ENCODE data around the gene VAV3. TPM values are rescaled to one million over a fixed set of nuclear protein-coding genes. Genes with fewer than 3 reads are reported as not detected.
"Not testable (repeated sequence)": the region's sequence is repeated elsewhere in the genome, so short reads cannot be mapped to it uniquely, and the experiment has no call there.

Gene VAV3
- total RNA-seq, 1 experiment from 2014 or later = 10.0 TPM

DNA sequence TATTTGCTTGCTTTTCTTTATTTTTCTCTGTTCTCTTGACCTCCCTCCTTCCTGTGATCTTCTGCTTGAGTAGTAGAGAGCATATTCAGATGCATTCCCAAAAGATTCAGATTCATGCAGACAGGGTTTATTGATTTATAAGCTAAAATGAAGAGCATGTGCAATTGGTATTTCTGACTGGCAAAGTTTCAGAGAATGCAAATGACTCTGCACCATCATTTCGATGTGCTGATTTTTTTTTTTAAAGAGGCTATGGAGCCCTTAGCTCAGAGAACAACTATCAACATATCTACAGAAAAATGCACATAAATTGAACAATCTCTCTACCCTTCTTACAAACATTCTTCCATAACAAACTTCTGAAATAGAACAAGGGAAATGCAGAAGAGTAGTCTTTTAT is 312.0 kb downstream of the VAV3 start:
- no peak for DNase-seq (ENCODE audit: low spot score)
- no peaks in the 10 kb centered on the region for H3K9me3 Mint-ChIP-seq
- peaks cover 12% of the 10 kb centered on the region for H3K4me1 Mint-ChIP-seq
- TF ChIP-seq, protein P1, sequence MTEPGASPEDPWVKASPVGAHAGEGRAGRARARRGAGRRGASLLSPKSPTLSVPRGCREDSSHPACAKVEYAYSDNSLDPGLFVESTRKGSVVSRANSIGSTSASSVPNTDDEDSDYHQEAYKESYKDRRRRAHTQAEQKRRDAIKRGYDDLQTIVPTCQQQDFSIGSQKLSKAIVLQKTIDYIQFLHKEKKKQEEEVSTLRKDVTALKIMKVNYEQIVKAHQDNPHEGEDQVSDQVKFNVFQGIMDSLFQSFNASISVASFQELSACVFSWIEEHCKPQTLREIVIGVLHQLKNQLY (CRISPR knock-in tag; IDR thresholded peaks at IDR 0.05) = no peak
- TF ChIP-seq JUN (CRISPR knock-in tag; IDR thresholded peaks at IDR 0.05) (no peak), NR3C1 (CRISPR knock-in tag; conservative IDR thresholded peaks at IDR 0.05; ENCODE audit: low read depth) (no peak)
- TF ChIP-seq, protein P2, sequence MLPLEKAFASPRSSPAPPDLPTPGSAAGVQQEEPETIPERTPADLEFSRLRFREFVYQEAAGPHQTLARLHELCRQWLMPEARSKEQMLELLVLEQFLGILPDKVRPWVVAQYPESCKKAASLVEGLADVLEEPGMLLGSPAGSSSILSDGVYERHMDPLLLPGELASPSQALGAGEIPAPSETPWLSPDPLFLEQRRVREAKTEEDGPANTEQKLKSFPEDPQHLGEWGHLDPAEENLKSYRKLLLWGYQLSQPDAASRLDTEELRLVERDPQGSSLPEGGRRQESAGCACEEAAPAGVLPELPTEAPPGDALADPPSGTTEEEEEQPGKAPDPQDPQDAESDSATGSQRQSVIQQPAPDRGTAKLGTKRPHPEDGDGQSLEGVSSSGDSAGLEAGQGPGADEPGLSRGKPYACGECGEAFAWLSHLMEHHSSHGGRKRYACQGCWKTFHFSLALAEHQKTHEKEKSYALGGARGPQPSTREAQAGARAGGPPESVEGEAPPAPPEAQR (CRISPR knock-in tag; IDR thresholded peaks at IDR 0.05) = no peak
- TF ChIP-seq, protein P3, sequence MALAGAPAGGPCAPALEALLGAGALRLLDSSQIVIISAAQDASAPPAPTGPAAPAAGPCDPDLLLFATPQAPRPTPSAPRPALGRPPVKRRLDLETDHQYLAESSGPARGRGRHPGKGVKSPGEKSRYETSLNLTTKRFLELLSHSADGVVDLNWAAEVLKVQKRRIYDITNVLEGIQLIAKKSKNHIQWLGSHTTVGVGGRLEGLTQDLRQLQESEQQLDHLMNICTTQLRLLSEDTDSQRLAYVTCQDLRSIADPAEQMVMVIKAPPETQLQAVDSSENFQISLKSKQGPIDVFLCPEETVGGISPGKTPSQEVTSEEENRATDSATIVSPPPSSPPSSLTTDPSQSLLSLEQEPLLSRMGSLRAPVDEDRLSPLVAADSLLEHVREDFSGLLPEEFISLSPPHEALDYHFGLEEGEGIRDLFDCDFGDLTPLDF (CRISPR knock-in tag; IDR thresholded peaks at IDR 0.05) = no peak
- no peaks in the 10 kb centered on the region for H3K36me3 Mint-ChIP-seq
- ChIA-PET CTCF (no interaction called here), POLR2A (no interaction called here)
- H3K27me3 Mint-ChIP-seq (ENCODE audit: low read depth) = no peaks in the 10 kb centered on the region
- no peak for ATAC-seq
- H3K27ac Mint-ChIP-seq = no peak overlapping the region
- H3K4me3 Mint-ChIP-seq = no peak overlapping the region

DNA sequence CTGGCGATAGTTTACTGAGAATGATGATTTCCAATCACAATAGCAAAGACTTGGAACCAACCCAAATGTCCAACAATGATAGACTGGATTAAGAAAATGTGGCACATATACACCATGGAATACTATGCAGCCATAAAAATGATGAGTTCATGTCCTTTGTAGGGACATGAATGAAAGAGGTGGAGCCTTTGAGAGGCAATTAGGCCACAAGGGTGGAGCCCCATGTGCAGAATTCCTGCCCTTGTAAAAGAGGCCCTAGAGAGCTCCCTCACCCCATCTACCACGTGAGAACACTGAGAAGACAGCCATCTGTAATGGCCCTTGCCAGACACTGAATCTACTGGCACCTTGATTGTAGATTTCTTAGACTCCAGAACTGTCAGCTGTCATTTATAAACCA is 314.2 kb downstream of the VAV3 start:
- H3K4me3 Mint-ChIP-seq, CTCF ChIA-PET, H3K36me3 Mint-ChIP-seq: not testable (repeated sequence)

DNA sequence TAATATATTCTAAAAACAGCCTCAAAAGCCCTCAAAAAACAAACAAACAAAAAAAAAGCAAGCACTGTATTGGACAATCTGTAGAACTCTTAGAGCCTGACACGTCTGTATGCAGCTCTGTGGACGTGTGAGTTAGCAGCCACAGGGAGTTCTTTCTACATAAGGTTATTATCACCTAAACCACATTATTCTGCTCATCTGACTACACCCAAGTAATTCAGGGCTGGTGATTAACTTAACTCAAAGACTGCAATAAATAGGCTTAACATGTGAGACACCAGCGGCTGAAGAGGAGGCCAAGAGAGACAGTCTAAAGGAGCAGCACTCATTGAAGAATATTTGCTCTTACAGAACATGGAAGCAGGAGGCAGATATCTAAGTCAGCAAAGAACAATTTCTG is 316.0 kb downstream of the VAV3 start:
- DNase-seq (ENCODE audit: low spot score) = no peak
- CTCF ChIA-PET = no interaction called here
- Mint-ChIP-seq H3K4me1 (peaks cover 12% of the 10 kb centered on the region), H3K9me3 (no peaks in the 10 kb centered on the region), H3K27ac (no peak overlapping the region), H3K27me3 (ENCODE audit: low read depth) (no peaks in the 10 kb centered on the region), H3K4me3 (no peak overlapping the region), H3K36me3 (no peaks in the 10 kb centered on the region)
- TF ChIP-seq, protein P4, sequence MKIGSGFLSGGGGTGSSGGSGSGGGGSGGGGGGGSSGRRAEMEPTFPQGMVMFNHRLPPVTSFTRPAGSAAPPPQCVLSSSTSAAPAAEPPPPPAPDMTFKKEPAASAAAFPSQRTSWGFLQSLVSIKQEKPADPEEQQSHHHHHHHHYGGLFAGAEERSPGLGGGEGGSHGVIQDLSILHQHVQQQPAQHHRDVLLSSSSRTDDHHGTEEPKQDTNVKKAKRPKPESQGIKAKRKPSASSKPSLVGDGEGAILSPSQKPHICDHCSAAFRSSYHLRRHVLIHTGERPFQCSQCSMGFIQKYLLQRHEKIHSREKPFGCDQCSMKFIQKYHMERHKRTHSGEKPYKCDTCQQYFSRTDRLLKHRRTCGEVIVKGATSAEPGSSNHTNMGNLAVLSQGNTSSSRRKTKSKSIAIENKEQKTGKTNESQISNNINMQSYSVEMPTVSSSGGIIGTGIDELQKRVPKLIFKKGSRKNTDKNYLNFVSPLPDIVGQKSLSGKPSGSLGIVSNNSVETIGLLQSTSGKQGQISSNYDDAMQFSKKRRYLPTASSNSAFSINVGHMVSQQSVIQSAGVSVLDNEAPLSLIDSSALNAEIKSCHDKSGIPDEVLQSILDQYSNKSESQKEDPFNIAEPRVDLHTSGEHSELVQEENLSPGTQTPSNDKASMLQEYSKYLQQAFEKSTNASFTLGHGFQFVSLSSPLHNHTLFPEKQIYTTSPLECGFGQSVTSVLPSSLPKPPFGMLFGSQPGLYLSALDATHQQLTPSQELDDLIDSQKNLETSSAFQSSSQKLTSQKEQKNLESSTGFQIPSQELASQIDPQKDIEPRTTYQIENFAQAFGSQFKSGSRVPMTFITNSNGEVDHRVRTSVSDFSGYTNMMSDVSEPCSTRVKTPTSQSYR (CRISPR knock-in tag; IDR thresholded peaks at IDR 0.05) = no peak
- ATAC-seq = no peak
- POLR2A ChIA-PET = no interaction called here

More for the DNA sequence above, 314.2 kb downstream of the VAV3 start:
- DNase-seq (ENCODE audit: low spot score); H3K27ac Mint-ChIP-seq; H3K9me3 Mint-ChIP-seq; ATAC-seq; POLR2A ChIA-PET; H3K27me3 Mint-ChIP-seq (ENCODE audit: low read depth): not testable (repeated sequence)
- peaks cover 12% of the 10 kb centered on the region for H3K4me1 Mint-ChIP-seq

DNA sequence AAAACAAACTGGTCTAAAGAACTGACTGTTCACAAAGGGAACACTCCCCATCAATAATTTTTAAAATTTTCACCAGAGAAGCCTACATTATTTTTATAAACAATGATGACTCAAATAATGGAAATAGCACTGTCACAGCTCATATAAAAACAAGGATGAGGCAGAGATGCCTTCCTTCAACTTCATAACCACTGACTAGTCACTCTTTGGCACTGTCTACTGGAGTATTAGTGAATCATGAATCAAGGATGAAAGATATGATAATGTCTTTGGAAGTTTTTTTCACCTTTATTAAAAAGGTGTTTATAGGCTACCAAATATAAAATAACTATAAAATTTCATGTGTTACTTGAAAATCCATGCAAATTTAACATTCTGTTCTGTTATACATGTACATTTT is 316.9 kb downstream of the VAV3 start:
- no peaks in the 10 kb centered on the region for H3K27me3 Mint-ChIP-seq (ENCODE audit: low read depth)
- no peak for ATAC-seq
- TF ChIP-seq, protein P5, sequence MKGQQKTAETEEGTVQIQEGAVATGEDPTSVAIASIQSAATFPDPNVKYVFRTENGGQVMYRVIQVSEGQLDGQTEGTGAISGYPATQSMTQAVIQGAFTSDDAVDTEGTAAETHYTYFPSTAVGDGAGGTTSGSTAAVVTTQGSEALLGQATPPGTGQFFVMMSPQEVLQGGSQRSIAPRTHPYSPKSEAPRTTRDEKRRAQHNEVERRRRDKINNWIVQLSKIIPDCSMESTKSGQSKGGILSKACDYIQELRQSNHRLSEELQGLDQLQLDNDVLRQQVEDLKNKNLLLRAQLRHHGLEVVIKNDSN (CRISPR knock-in tag; IDR thresholded peaks at IDR 0.05) = no peak
- TF ChIP-seq HMGA2 (CRISPR knock-in tag; IDR thresholded peaks at IDR 0.05) = no peak
- TF ChIP-seq ZNF416 (CRISPR knock-in tag; IDR thresholded peaks at IDR 0.05) = no peak
- no peak for TF ChIP-seq NR3C1 (CRISPR knock-in tag; conservative IDR thresholded peaks at IDR 0.05; ENCODE audit: low read depth)
- TF ChIP-seq TEAD1 (CRISPR knock-in tag; IDR thresholded peaks at IDR 0.05) = no peak
- TF ChIP-seq ZNF671 (CRISPR knock-in tag; IDR thresholded peaks at IDR 0.05) = no peak
- no peak for TF ChIP-seq FOXK1 (CRISPR knock-in tag; IDR thresholded peaks at IDR 0.05)
- TF ChIP-seq, protein P2 (CRISPR knock-in tag; IDR thresholded peaks at IDR 0.05) = no peak
- TF ChIP-seq ZNF396 (CRISPR knock-in tag; IDR thresholded peaks at IDR 0.05; ENCODE audit: borderline replicate concordance) = no peak
- TF ChIP-seq, protein P6, sequence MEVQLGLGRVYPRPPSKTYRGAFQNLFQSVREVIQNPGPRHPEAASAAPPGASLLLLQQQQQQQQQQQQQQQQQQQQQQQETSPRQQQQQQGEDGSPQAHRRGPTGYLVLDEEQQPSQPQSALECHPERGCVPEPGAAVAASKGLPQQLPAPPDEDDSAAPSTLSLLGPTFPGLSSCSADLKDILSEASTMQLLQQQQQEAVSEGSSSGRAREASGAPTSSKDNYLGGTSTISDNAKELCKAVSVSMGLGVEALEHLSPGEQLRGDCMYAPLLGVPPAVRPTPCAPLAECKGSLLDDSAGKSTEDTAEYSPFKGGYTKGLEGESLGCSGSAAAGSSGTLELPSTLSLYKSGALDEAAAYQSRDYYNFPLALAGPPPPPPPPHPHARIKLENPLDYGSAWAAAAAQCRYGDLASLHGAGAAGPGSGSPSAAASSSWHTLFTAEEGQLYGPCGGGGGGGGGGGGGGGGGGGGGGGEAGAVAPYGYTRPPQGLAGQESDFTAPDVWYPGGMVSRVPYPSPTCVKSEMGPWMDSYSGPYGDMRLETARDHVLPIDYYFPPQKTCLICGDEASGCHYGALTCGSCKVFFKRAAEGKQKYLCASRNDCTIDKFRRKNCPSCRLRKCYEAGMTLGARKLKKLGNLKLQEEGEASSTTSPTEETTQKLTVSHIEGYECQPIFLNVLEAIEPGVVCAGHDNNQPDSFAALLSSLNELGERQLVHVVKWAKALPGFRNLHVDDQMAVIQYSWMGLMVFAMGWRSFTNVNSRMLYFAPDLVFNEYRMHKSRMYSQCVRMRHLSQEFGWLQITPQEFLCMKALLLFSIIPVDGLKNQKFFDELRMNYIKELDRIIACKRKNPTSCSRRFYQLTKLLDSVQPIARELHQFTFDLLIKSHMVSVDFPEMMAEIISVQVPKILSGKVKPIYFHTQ (CRISPR knock-in tag; IDR thresholded peaks at IDR 0.05) = no peak
- TF ChIP-seq FOXJ3 (CRISPR knock-in tag; IDR thresholded peaks at IDR 0.05; ENCODE audit: borderline replicate concordance) = no peak

More for the DNA sequence above, 316.9 kb downstream of the VAV3 start:
- no peak overlapping the region for H3K4me3 Mint-ChIP-seq
- H3K4me1 Mint-ChIP-seq = peaks cover 2% of the 10 kb centered on the region
- H3K9me3 Mint-ChIP-seq = no peaks in the 10 kb centered on the region
- H3K27ac Mint-ChIP-seq = no peak overlapping the region
- H3K36me3 Mint-ChIP-seq = no peaks in the 10 kb centered on the region
- ChIA-PET POLR2A (no interaction called here), CTCF (no interaction called here)
- no peak for DNase-seq (ENCODE audit: low spot score)

Measured in WTC11 (cell line).